Calu3 (cell line): ENCODE measurements around the gene ABHD8. TPM values are rescaled to one million over a fixed set of nuclear protein-coding genes. Genes with fewer than 3 reads are reported as not detected.
A peak's percentile ranks its signal among the peaks of the same experiment; 100 is the strongest.

Experiments
- BruUV-seq: library from RNA; stranded (reverse); fragments of 400-500 nt; replicated peaks from 2 replicates; lab custom pipeline; 2021; lab: Mats Ljungman, UMichigan
- CTCF ChIA-PET: fragments of 300-600 bp; sonication (Branson Sonifier 250); formaldehyde crosslinking; loops from one replicate; lab custom pipeline; 2022; ENCODE audit warnings: antibody characterized with exemption; lab: Charles Lee
- DNase-seq: peaks from one replicate; pipeline ENCODE4 v3.0.0; 2022
- H3K27ac Mint-ChIP-seq: one replicate; pipeline ENCODE4 v1.8.0; 2022; ENCODE audit warnings: mixed read lengths; ENCODE audit not compliant: unreplicated experiment
- H3K27me3 Mint-ChIP-seq: one replicate; pipeline ENCODE4 v1.8.0; 2022; ENCODE audit warnings: mixed read lengths; ENCODE audit not compliant: unreplicated experiment
- H3K36me3 Mint-ChIP-seq: one replicate; pipeline ENCODE4 v1.8.0; 2022; ENCODE audit warnings: mild to moderate bottlenecking, moderate library complexity, mixed read lengths; ENCODE audit not compliant: insufficient read depth, unreplicated experiment
- H3K4me1 Mint-ChIP-seq: one replicate; pipeline ENCODE4 v1.8.0; 2022; ENCODE audit warnings: mild to moderate bottlenecking, low read depth, mixed read lengths; ENCODE audit not compliant: unreplicated experiment
- H3K4me3 Mint-ChIP-seq: one replicate; pipeline ENCODE4 v1.8.0; 2022; ENCODE audit warnings: mild to moderate bottlenecking, low read depth, moderate library complexity, mixed read lengths; ENCODE audit not compliant: unreplicated experiment
- H3K9me3 Mint-ChIP-seq: one replicate; pipeline ENCODE4 v1.8.0; 2022; ENCODE audit warnings: low read depth, mixed read lengths; ENCODE audit not compliant: unreplicated experiment
- intact Hi-C: fragments of 100-400 bp; cut with micrococcal nuclease; formaldehyde crosslinking; loops from one replicate; pipeline ENCODE4 v1.10.0; 2022; ENCODE audit not compliant: unreplicated experiment
- total RNA-seq: library from RNA; stranded (reverse); gene quantifications from 2 replicates; pipeline ENCODE4 v1.2.3, GENCODE V29; 2022
- TF ChIP-seq, protein P1 (sequence below): fragments of 200-600 bp; IDR thresholded peaks from one replicate; pipeline ENCODE4 v1.8.0; 2022; ENCODE audit warnings: antibody characterized with exemption; ENCODE audit not compliant: unreplicated experiment

The ABHD8 gene
- total RNA-seq, 1 experiment from 2014 or later, result 6.0 TPM

DNA sequence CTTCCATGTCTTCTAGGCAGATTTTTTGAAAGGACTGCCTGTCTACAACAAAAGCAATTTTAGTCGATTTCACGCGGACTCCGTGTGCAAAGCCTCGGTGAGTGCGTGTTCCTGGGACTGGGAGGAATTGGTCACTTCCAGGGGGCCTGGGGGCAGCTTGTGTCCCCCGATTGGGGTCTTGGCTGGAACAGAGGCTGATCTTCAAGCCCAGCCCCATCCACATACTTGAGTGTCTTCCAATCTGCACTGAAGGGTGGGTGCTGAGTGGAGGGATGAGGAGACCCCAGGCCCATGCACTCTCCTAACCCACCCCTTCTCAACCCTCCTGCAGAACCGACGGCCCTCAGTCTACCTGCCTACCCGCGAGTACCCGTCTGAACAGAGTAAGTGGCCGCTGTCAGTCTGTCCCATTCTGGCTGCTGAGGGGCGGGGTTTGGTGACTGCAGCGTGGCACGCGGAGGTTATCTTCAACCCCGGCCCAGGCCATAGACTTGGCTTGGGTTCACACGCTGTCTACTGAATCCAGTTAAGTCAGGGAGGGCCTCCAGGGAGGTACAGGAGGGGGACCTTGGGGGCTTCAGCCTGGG lies 10.9 kb upstream of the ABHD8 start:
- no TSS peak for BruUV-seq
- H3K27ac Mint-ChIP-seq, result no peak overlapping the region
- H3K27me3 Mint-ChIP-seq, result no peaks in the 10 kb centered on the region

DNA sequence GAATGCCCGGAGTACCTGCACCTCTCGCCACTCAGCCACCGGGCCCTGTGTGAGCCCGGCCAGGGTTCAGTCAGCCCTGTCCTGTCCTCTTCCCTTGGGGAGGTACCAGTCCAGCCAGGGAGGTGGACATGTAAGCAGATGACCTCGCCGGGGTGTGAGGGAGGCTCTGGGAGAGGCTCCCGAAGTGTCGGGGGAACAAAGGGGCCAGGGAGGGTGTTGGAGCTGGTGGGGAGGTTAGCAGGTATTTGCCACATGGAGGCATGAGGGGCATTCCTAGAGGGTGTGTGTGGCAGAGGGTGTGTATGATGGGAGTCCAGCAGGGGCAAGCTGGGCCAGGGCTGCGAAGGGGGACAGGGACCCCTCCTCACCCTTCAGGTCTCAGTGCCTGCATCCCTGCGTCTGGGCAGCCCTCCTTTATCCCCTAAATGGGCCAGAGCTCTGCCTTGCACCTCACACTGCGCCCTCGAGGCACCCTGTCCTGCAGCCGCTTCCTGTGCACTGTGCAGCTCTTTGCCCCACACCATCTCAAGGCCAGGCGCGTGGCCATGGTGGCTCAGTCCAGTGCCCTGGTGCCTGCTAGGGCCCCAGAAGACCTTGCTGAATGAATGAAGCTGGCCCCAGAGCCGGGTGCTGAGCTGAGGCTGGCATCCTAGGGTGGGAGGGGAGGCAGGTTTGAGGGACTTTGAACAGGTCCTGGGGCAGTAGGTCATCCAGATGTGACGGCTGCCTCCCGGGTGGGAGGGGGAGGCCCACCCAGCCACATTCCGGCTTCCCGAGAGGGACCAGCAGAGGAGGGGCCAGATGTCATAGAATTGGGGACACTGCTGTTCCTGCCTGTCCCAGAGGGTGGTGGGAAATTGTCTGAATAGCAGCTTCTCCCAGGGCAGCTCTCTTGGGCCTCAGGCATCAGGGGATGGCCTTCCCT lies 9.2 kb upstream of the ABHD8 start:
- CTCF ChIA-PET, result interaction anchor here (1.7 kb wide), 1 partner anchor 21 kb away, joined by 8 read pairs; no protein-coding TSS in a partner anchor
- H3K4me3 Mint-ChIP-seq, result peak overlapping the region; percentile 68

More for the DNA sequence above, 10.9 kb upstream of the ABHD8 start:
- no peak for DNase-seq
- H3K9me3 Mint-ChIP-seq, result no peaks in the 10 kb centered on the region
- TF ChIP-seq, protein P1, sequence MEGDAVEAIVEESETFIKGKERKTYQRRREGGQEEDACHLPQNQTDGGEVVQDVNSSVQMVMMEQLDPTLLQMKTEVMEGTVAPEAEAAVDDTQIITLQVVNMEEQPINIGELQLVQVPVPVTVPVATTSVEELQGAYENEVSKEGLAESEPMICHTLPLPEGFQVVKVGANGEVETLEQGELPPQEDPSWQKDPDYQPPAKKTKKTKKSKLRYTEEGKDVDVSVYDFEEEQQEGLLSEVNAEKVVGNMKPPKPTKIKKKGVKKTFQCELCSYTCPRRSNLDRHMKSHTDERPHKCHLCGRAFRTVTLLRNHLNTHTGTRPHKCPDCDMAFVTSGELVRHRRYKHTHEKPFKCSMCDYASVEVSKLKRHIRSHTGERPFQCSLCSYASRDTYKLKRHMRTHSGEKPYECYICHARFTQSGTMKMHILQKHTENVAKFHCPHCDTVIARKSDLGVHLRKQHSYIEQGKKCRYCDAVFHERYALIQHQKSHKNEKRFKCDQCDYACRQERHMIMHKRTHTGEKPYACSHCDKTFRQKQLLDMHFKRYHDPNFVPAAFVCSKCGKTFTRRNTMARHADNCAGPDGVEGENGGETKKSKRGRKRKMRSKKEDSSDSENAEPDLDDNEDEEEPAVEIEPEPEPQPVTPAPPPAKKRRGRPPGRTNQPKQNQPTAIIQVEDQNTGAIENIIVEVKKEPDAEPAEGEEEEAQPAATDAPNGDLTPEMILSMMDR, result no peak
- no peak overlapping the region for H3K4me3 Mint-ChIP-seq
- H3K4me1 Mint-ChIP-seq, result peaks cover 10% of the 10 kb centered on the region
- intact Hi-C loops, result no loop called here
- CTCF ChIA-PET, result no interaction called here
- peaks cover 73% of the 10 kb centered on the region for H3K36me3 Mint-ChIP-seq

DNA sequence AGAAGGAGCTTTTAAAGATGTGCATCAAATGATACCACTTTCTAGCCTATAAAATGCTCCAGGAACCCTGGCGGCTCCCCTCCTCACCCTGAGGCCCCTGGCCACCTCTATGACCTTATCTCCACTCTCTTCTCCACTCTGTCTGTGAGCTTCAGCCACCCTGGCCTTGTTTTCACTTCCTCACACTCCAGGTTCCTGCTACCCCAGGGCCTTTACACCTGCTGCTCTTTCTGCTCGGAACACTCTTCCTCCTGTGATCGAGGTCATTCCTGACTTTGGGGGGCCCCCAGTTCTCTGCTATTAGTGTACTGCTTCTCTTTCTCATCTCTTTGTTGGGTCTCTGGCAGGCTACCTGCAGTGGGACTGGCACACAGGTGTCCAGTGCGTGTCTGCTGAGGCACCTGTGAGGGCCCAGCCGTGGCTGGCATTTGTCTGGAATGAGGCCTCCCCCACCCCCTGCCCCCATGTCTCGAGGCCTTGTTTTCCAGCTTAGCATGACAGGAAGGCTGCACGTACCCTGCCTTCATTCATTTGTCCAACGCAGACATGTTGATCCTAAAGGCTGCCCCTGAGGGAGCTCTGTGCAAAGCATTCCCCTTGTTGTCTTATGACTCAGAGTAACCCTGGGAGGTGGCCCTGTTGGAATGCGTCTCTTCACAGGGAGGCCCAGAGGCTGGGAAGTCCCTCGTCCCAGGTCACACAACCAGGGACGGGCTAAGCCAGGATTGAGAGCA lies 8.4 kb upstream of the ABHD8 start:
- intact Hi-C loops, result no loop called here
- H3K9me3 Mint-ChIP-seq, result no peaks in the 10 kb centered on the region
- CTCF ChIA-PET, result interaction anchor here (1.7 kb wide), 1 partner anchor 22 kb away, joined by 8 read pairs; no protein-coding TSS in a partner anchor
- no TSS peak for BruUV-seq
- peak overlapping the region; percentile 68 for H3K4me3 Mint-ChIP-seq
- peak overlapping the region; percentile 92 for H3K27ac Mint-ChIP-seq
- TF ChIP-seq, protein P1, result no peak
- peaks cover 19% of the 10 kb centered on the region for H3K4me1 Mint-ChIP-seq
- H3K36me3 Mint-ChIP-seq, result peaks cover 56% of the 10 kb centered on the region
- H3K27me3 Mint-ChIP-seq, result no peaks in the 10 kb centered on the region
- DNase-seq, result peak; percentile 67

More for the DNA sequence above, 9.2 kb upstream of the ABHD8 start:
- intact Hi-C loops, result no loop called here
- BruUV-seq, result no TSS peak
- TF ChIP-seq, protein P1, result no peak
- Mint-ChIP-seq H3K27ac (peak overlapping the region; percentile 92), H3K27me3 (no peaks in the 10 kb centered on the region), H3K9me3 (no peaks in the 10 kb centered on the region), H3K4me1 (peaks cover 18% of the 10 kb centered on the region), H3K36me3 (peaks cover 65% of the 10 kb centered on the region)
- no peak for DNase-seq

DNA sequence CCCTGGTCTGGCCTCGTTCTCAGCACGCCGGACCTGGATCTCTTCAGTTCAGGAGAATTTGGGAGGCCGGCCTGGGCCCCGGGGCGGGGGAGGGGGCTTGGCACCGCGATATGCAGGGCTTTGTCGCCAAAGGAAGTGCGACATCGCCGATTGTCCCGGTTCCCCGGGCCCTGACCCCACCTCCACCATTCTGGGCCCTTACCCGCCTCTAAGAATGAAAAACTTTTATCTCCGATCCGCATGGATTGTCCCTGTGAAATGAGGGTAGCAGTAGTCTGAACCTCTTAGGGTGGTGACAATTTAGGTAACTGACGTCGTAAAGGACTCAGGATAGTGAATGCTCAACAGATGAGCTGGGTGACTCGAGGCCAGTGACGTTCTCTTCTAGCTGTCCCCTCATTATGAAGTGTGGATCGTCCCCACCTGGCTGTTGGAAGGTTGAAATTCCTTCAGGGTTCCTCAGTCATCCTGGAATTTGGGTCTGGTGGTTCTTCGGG lies 6.8 kb upstream of the ABHD8 start:
- no TSS peak for BruUV-seq

More for the DNA sequence above, 6.8 kb upstream of the ABHD8 start:
- Mint-ChIP-seq H3K36me3 (peaks cover 58% of the 10 kb centered on the region), H3K4me3 (peak overlapping the region; percentile 99), H3K27ac (peak overlapping the region; percentile 95), H3K9me3 (no peaks in the 10 kb centered on the region), H3K4me1 (peaks cover 22% of the 10 kb centered on the region), H3K27me3 (no peaks in the 10 kb centered on the region)
- intact Hi-C loops, result no loop called here
- TF ChIP-seq, protein P1, result no peak
- CTCF ChIA-PET, result no interaction called here
- peak; percentile 20 for DNase-seq
